HG02840 (cell line): ENCODE data around the gene PTGER1.

Experiments used
- ATAC-seq: cut with Tn5 transposase; IDR thresholded peaks from one replicate; pipeline ENCODE4 v1.9.1; 2021; ENCODE audit warnings: mild to moderate bottlenecking, moderate library complexity, moderate number of reproducible peaks; ENCODE audit not compliant: unreplicated experiment, low FRiP score

The PTGER1 gene

GRCh38 chr19:14503285-14503684 lies 28.1 kb upstream of the PTGER1 start:
- ATAC-seq: no peak

- no peak for ATAC-seq
Observed at GRCh38 chr19:14502334-14503092, 27.4 kb upstream of the PTGER1 start.

DNA sequence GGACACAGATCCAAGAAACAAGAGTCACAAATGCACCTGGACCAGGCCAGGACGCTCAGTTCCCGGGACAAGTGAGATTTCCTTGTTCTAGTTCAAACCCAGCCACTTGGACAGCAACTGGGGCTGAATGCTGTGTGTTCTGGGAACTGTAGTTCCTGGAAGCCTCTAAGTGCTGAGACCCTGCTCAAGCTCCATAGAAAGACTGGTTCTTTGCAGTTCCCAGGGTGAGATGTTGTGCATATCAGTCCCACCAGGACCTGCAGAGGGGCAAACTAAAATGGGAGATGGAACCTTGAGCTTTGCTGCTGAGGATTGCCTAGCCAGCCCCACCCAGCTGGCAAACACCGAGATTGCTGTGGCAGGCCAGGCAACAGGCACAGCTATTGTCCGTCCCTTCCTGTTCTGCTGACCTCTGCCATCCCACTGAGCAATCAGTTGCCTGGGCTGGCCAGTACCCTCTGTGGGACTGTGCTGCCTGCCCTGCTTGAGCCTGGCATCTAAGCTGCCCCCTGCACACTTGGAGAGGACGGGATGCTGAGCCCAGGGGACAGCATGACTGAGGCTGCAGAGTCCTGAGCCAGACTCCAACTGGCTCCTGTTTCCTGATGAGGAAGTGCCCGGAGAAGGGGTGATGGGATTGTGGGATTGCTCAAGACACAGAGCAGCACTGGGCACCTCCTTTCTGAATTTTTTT lies 22.2 kb upstream of the PTGER1 start:
- ATAC-seq: no peak

- no peak for ATAC-seq
Observed at GRCh38 chr19:14496834-14497227, 21.7 kb upstream of the PTGER1 start.

DNA sequence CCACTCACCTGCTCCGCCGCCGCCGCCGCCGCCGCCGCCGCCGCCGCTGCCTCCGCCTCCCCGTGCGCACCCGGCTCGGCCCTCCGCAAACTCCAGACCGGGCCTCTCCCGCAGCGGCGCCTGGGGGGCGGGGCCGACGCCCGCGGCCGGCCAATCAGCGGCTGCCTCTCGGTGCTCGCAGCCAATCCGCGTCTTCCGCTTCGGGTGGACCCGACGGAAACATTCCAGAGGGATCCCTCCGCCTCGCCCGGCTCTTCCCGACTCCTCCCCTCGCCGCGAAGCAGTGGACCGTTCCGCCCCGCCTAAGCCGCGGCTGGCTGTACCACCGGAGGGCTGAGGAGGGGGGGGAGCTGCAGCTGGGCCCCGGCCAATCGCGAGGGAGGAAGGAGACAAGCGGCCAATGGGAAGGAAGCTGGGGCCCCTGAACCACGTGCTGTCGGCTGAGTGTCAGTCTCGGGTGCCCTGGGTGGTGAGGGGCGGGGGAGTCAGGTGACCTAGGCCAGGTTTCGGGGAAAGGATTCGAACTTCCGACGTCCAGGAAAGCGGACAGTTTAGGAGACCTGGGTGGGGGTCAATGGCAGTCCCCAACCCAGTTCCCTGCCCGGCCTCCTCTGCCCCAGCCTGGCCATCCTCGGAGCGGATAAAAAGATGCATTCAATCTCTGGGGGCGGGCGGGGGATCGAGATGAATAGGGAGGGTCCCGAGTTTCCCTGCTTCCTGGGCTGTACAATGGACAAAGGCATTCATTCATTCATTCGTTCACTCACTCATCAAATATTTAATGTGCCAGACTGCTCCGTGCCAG lies 21.1 kb upstream of the PTGER1 start, which contains the start of gene GIPC1:
GIPC1 (minus strand) TSS at position 99 of the 805 bp plus-strand sequence. CDS start 13,151 bp downstream, outside the sequence.
- ATAC-seq: peak; percentile 54

DNA sequence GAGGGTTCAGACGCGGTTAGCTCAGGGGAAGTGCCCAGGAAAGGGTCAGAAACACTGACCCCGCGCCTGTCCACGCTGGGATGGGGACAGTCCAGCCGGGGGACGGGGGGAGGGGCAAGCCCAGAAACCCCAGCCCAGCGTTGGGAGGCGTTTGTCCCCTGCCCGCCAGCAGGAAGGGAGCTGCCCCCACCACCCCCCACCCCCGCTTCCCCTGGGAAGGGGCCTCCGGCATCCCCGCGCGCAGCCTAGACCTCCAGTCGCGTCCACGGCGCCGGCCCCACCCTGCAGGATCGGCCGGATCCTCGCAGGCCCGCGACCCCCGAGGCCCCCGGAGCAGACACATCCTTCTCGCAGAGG lies 20.5 kb upstream of the PTGER1 start:
- ATAC-seq: no peak

DNA sequence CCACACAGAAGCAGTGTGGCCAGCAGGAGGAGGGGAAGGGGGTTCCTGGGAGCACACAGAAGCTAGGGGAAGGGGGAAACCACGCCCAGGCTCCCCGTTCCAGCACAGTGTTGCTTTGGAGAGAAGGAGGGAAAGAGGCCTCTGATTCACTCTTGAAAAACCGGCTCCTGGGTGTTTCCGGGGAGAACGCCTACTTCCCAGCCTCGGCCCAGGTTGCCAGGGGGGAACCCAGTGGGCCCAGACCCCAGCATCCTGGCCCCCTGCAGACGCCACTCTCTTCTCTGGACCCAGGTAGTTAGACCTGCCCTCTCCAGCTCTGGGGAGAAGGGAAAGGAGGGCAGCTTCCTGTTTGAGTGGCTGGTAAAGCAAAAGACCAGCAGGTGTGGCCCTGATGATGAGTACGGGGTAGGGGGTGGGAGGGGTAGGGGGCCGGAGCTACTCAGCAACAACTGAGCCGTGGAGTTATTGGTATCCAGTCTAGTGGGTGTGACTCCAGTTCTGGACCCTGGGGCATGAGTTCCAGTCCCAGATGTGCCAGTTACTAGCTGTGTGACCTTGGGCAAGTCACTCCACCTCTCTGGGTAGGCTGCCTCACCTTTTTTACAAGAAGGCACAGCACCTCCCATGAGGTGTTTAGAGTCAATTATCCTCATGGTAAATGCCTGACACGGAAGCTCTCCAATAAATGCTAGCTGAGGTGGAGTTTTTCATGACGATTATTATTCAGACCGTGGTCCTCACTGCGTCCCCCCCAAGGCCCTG lies 19.9 kb upstream of the PTGER1 start:
- no peak for ATAC-seq

DNA sequence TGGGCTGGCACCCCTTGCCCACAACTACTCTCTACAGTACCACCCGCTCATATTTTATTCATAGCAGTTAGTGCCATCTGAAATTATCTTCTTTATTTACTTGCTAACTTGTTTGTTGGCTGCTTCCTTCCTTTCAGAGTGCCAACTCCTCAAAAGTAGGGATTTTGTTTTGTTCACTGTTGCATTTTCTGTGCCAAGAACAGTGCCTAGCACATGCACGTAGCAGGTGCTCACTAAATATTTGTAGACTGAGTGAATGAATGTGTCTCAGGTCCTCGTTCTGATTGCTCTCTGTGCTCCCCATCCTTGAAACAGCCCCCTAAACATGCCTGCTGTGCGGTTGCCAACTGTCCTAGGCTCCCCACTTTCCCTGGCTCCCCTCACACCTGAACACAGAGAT lies 19.3 kb upstream of the PTGER1 start:
- no peak for ATAC-seq

GRCh38 chr19:14492756-14493337 lies 17.7 kb upstream of the PTGER1 start:
- no peak for ATAC-seq

DNA sequence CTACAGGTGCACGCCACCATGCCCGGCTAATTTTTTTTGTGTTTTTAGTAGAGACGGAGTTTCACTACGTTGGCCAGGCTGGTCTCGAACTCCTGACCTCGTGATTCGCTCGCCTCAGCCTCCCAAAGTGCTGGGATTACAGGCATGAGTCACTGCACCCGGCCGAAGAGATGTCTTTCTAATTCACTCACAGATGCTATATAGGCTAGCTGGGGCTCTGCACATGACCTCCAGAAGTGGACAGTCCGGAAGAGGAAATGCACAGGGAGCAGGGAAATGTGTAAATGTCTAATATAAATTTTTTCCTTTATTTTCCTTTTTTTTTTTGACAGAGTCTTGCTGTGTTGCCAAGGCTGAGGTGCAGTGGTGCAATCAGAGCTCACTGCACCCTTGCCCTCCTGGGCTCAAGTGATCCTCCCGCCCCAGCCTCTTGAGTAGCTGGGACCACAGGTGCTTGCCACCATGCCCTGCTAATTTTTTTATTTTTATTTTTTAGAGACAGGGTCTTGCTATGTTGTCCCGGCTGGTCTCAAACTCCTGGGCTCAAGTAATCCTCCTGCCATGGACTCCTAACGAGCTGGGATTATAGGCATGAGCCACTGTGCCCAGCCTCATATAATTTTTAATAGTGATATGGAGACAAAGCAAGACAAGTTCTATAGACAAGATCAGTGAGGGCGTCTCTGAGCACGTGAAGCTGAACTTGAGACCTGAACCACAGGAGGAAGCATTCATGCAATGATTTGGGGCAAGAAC lies 12.4 kb upstream of the PTGER1 start:
- no peak for ATAC-seq

DNA sequence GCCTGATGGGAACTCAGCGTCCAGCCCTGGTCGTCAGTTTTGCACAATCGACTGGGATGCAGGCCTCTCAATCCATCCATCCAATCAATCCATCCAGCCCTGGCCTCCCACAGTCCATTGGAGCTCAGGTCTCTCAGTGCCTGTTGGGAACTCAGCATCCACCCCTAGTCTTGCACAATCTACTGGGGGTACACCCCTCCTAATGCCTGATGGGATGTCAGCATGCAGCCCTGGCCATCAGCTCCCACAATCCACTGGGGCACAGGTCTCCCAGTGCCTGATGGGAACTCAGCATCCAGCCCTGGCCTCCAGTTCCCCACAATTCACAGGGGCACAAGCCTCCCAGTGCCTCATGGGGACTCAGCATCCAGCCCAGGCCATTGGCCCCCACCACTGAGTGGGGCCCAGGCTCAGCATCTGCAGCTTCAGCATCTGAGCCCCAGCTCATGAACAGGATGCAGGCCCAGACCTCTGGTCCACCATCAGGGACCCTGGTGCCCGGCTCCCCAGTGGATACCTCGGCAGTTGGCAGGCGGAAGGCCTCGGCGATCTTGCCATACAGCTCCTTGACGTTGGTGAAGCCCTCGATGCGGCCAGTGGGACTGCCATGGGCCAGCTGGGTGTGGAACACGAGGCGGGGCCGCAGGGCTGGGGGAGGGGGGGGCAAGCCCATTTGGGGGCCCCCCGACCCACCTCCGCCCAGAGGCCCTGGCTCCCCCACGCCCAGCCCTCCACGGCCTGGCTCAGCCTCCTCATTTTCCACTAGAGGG lies 7.2 kb upstream of the PTGER1 start:
- no peak for ATAC-seq

- ATAC-seq: no peak
Observed at GRCh38 chr19:14480700-14481079, 5.5 kb upstream of the PTGER1 start.

DNA sequence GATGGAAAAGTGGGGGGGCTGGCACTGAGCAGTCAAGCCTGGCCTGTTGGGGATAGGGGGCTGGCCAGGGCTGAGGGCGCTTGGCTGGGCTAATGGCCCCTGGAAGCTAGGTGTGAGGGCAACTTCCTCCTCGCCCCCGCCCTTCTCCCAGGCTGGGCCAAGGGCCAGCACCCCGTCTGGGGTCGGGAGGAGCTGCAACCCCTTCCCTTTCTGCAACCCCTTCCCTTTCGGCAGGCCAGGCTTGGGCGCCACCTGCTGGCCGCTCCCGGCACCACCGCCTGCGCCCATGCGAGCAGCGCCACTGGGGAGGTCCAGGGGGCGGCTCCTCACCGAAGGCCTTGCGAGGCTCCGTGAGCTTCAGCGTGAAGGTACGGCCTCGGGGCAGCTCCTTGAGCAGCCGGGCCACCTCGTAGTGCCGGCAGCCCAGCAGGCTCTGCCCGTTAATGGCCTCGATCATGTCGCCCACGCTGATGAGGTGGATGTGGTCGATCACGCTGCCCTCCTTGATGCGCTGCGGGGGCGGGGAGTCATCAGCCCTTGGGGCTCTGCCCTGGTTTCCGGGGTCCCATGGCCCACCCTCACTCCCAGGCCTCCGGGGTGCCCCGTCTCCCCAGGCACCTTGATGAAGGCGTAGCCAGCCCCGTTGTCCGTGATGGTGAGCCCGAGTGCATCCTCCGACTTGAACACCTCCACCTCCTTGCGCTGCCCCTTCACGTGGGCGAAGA lies 5.0 kb upstream of the PTGER1 start:
- no peak for ATAC-seq

DNA sequence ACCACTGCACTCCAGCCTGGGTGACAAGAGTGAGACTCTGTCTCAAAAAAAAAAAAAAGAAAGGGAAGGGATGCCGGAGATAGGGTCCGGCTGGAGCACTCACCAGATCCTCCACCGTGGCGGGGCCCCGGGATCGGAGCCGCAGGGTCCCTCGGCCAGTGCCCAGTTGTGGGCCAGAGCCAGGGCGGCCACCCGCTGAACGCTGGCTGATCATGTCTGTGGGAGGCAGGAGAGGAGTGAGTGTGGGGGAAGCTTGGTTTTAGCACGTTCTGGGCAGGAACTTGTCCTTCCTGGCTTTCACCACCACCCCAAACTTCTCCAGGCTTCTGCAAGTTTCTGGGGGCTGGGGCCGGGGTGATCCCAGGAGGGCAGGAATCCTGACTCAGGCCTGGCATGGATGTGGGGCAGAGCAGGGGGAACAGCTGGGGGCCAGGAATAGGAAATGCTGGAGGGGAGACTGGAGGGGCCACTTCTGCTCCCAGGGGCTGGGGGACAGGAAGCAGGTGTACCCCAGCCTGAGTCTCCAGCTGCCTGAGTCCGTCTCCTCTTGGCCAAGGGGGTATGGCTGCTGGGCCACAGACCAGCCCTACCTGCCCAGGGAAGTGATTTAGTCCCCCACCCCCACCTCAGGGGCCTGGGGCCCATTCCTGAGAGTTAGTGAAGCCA lies 4.3 kb upstream of the PTGER1 start:
- no peak for ATAC-seq

DNA sequence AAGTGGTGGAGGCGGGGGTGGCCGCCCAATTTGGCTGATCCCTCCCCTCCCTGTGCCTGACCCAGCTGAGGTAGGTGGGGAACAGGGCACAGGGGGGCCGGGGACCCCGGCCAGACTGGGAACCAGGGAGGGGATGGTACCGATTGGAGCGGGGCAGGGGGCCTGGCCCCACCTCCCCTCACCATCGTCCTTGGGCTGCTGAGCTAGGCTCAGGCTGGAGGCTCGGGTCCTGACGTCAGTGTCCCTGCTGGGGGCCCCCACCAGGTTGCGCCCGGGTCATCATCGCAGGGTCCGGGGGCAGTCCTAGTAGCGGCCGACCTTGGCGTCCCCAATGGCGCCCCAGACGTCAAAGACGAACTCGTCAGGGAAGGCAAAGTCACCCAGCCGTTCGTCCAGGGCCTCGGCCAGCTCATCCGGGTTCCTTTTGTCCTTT lies 3.0 kb upstream of the PTGER1 start:
- no peak for ATAC-seq

- no peak for ATAC-seq
Observed at GRCh38 chr19:14477418-14478112, 2.4 kb upstream of the PTGER1 start.
